ENCODE measurements around the gene CCNDBP1.
"Not testable (repeated sequence)": the region's sequence is repeated elsewhere in the genome, so short reads cannot be mapped to it uniquely, and the experiment has no call there.

CCNDBP1 gene

GRCh38 chr15:43218908-43219706, 33.9 kb downstream of the CCNDBP1 start:
- DNase-seq (ENCODE audit: low read depth), result no peak

GRCh38 chr15:43219929-43220928, 35.0 kb downstream of the CCNDBP1 start:
- no peak for DNase-seq (ENCODE audit: low read depth)

GRCh38 chr15:43220991-43221403, 35.8 kb downstream of the CCNDBP1 start, which contains the start of gene EPB42:
TSS of gene EPB42 (minus strand) at chr15:43221018. CDS start at chr15:43220825, 193 bp downstream.
- DNase-seq (ENCODE audit: low read depth), result no peak

- no peak for DNase-seq (ENCODE audit: low read depth)
These were observed 36.2 kb downstream of the CCNDBP1 start for GRCh38 chr15:43221422-43221821.

- DNase-seq (ENCODE audit: low read depth), result peak; percentile 20
These were observed 40.2 kb downstream of the CCNDBP1 start for GRCh38 chr15:43225201-43225949.

- not testable (repeated sequence) for DNase-seq (ENCODE audit: low read depth)
These were observed 40.7 kb downstream of the CCNDBP1 start for GRCh38 chr15:43225950-43226255.

- no peak for DNase-seq (ENCODE audit: low read depth)
These were observed 41.5 kb downstream of the CCNDBP1 start for GRCh38 chr15:43226436-43227305.

GRCh38 chr15:43229977-43230376, 44.8 kb downstream of the CCNDBP1 start:
- no peak for DNase-seq (ENCODE audit: low read depth)

GRCh38 chr15:43230640-43231115, 45.5 kb downstream of the CCNDBP1 start:
- no peak for DNase-seq (ENCODE audit: low read depth)

- DNase-seq (ENCODE audit: low read depth), result no peak
These were observed 47.2 kb downstream of the CCNDBP1 start for GRCh38 chr15:43232289-43232874.

GRCh38 chr15:43235536-43235935, 50.3 kb downstream of the CCNDBP1 start:
- DNase-seq (ENCODE audit: low read depth), result no peak

- DNase-seq (ENCODE audit: low read depth), result no peak
These were observed 52.8 kb downstream of the CCNDBP1 start for GRCh38 chr15:43237842-43238470.

GRCh38 chr15:43238671-43239131, 53.5 kb downstream of the CCNDBP1 start:
- no peak for DNase-seq (ENCODE audit: low read depth)

- DNase-seq (ENCODE audit: low read depth), result no peak
These were observed 54.7 kb downstream of the CCNDBP1 start for GRCh38 chr15:43239732-43240491.

- no peak for DNase-seq (ENCODE audit: low read depth)
These were observed 55.9 kb downstream of the CCNDBP1 start for GRCh38 chr15:43241100-43241499.

GRCh38 chr15:43242616-43243015, 57.4 kb downstream of the CCNDBP1 start:
- no peak for DNase-seq (ENCODE audit: low read depth)

GRCh38 chr15:43243020-43243645, 57.9 kb downstream of the CCNDBP1 start:
- DNase-seq (ENCODE audit: low read depth), result no peak

- DNase-seq (ENCODE audit: low read depth), result no peak
These were observed 58.9 kb downstream of the CCNDBP1 start for GRCh38 chr15:43244092-43244491.

Measured in HS-5 (cell line).